AML-193 (cell line): Measurements from ENCODE around the gene DPYSL3.
"Not testable (repeated sequence)": the region's sequence is repeated elsewhere in the genome, so short reads cannot be mapped to it uniquely, and the experiment has no call there.

Experiments
- DNase-seq, 2 experiments: peaks; one replicate each; lab custom pipeline; 2025; lab: John Stamatoyannopoulos, UW

The DPYSL3 gene

DNA sequence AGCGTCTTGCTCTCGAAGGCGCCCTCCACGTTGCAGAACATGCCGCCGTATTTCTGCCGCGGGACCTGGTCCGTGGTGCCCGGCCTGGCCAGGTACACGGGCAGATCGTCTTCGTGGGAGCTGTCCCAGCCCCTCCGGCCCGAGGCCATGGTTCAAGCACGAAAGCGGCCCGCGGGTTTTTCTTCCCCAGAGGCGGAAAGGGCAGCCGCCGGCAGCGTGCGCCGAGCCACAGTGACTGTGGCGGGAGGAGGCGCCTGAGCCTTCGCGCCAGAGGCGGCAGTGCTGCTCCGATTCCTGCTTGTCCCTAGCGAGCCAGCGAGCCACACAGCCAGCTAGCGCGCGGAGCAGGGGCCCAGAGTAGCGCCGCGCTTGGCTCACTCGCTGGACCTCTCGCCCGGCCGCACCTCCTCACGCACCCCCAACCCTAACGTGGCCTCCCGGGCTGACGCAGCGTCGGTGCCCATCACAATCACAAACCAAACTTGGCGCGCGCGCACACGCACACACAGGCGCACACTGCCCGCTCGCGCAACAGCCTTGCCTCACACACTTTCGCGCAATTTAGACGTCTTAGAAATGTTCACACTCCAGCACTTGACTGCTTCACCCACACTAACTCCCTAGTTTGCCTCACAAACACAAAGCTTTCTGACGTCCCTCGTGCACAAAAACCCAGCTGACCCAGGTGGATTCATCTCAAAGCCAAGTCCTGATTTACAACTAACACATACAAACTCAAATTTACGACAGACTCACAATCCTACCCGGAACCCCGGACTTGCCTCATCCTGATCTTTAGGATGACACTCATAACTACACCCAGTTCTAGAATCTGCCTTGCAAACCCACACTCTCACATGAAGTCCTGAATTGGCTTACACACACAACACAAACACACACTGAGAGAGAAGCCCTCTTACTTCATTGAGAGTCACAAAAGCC is at the start of gene DPYSL3:
Gene DPYSL3 (minus strand): TSS at position 359 of the 942 bp plus-strand sequence. CDS start 210 bp downstream, at position 149.
- DNase-seq: no peak

DNA sequence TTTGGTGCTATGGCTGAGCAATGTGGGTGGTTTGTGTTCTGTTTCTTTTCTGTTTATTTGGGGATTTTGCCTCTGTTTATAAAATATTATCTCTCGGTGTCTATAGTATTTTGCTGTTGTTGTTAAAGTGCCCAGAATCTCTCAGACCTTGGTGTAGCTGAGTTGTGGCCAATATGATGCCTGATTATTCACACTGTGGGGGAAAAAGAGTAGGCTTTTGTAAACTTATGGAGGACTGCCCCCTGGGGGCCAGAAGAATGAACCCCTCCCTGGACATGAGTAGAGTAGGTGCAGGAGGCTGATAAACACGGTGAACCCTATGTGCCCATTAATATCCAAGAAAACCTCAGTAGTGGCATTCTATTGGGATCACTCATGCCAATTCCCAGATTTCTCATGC is 49.0 kb upstream of the DPYSL3 start:
- DNase-seq: peak in 1 of 2 experiments; percentile 7

DNA sequence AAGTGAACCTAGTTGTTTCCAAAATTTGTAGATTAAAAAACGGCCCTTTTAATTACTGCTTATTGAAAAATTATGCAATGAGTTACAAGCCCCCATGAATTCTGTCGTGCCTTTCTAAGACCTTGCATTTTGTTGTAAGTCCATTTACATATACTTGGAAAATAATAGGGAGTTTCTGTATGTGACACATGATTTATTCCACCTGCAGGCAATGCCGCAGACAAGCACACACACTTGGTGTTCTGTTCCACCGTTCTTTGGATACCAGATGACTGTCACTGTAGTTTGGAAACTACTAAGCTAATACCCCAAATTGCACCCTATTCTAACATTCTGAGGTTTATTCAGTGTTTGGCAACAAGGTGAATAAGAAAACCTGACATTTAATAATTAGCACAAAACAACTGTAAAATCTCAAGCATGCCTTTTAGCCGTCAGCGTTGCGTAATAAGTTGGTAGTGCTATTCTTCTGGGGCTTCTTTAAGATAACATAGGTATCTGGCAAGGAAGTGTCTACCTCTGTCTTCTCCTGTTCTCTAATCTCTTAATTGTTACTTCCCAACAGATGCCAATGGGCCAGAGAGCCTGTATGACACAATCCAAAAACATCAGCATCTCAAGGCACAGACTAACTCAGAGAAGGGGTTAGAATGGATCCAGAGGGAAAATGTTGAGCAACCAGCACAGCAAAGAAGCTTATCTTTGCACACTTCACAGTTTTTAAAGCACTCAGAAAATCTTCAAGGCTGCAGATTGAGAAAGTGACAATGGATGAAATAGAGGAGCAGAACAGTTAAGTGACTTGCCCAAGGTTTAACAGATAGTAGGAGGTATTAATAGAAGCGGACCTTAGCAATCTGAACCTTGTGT is 48.2 kb upstream of the DPYSL3 start:
- DNase-seq: no peak

DNA sequence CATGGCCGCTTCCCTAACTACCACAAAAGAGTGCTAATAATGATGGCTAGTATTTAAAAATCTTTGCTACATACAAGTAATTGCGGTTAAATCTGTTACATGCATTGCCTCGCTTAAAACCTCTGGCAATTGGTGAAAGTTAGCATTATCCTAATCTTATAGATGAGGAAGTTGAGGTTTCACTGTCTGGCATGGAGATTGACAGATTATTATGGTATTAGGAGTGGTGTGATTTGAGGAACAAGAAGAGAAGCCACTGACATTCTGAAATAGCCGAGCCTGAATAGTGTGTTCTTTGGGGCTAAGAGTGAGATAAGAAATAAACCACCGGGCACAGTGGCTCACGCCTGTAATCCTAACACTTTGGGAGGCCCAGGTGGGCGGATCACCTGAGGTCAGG is 45.3 kb upstream of the DPYSL3 start:
- DNase-seq: no peak

DNA sequence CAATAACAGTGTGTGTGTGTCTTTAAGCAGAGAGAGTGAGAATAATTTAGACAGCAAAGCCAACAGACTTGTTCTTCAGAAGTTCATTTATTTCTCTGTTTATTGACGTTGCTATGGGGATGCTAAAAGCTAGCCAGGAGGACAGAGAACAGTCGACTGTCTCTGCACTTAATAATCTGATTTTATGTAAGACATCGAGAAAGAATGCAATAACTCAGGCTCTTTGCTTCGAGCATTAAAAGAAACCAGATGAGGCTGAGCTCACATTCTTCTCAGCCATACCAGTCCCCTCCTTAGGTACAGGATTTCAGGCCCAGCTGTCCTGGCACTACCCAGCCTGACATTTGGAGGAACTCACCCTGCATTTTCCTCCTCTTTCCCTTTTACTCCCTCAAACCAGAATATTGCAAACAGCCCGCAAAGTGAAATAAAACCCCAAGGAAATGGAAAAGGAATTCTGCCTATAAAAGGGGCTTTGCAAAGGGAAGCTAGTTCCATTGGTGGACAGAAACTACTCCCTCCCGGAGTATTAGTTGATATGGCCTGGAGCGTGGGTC is 44.5 kb upstream of the DPYSL3 start:
- DNase-seq: no peak

DNA sequence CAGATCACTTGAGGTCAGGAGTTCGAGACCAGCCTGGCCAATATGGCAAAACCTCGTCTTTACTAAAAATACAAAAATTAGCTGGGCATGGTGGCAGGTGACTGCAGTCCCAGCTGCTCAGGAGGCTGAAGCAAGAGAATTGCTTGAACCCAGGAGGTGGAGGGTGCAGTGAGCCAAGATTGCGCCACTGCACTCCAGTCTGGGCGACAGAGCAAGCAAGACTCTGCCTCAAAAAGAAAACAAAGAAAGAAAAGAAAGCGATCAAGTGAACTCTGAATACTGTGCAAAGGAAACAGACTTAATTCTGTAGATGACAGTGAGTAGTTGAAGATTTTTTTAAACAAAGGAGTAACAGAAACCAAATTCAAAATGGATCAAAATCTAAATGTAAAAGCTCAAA is 43.9 kb upstream of the DPYSL3 start:
- DNase-seq: not testable (repeated sequence)

DNA sequence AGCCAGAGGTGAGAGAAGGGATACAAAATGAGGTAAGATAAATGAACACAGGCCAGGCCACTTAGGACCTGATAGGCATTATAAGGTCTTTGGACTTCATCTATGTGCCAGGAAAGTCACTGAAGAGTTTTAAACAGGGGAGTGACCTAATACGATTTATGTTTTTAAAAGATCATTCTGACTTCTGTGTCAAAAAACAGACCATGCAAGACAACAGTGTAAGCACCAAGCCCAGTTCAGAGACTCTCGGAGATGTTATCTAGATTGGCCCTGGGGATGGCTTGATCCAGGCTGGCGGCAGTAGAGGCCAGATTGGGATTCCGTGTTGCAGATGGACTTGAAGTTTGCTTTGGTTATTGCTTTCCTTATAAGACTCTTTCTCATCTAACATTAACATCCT is 43.0 kb upstream of the DPYSL3 start:
- no peak for DNase-seq

DNA sequence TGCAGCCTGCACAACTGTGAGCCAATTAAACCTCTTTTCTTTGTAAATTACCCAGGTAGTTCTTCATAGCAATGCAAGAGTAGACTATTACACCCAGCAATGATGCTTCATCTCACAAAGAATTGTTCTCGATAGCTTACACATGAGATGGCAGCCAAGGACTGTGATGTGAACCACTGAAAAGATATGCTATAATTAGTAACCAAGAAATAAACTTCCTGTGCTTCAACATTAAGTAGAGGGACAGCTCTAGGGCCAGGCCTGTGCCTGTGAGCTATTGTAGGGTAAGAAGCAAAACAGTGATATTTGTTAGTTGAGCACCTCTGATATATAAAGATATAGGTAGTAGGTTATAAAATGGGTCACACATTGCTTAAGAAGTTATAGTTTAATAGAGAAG is 41.8 kb upstream of the DPYSL3 start:
- DNase-seq: no peak

DNA sequence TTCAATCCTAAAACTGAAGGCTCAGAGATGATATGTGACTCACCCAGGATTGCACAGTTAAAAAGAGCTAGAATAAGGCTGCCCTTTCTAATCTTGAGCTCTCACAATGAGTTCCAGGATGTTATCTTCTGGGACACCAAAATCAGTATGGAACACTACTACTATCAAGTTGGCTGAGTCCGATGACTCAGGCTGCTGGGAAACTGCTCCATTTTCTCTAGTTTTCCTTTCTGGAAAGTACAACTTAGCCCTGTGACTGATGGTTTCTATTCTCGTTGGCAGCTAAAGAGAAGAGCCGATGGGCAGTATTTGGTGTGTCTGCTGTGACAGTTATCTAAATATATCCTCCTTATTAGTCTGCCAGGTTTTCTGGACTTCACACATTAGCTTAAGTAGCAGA is 37.9 kb upstream of the DPYSL3 start:
- no peak for DNase-seq

DNA sequence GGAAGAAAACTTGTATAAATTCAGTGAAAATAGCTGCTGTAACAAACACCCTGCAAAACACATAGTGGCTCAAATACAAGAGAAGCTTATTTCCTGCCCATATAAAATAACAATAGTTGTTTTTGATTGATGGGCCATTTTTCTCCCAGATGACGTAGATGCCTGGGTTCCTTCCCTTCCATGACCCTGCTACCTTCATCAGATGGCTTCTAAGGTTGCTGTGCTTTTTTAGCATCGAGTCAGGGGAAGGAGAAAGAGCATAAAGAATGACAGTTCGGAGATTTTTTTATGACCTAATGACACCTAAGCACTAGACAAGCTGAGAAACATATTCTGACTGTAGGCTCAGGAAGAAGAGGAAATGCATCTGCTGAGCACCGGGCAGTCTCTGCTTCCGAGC is 34.7 kb upstream of the DPYSL3 start:
- no peak for DNase-seq

DNA sequence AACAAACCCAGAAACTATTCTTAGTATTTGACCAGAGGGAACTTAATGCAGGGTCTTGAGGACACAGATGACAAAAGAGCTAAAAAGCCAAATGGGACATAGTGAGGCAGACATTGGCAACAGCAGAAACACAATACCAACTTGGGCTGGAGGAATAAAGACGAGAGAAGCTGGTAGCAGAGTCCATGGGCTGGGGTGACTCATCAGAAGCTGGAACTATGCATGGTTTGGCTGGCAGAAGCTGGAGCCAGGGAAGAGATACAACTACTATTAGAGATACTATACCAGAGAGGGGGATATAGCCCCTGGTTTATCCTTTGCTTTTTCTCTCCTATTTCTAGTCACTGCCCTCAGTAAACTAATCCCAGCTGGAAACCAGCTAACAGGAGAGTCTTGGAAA is 29.2 kb upstream of the DPYSL3 start:
- no peak for DNase-seq

DNA sequence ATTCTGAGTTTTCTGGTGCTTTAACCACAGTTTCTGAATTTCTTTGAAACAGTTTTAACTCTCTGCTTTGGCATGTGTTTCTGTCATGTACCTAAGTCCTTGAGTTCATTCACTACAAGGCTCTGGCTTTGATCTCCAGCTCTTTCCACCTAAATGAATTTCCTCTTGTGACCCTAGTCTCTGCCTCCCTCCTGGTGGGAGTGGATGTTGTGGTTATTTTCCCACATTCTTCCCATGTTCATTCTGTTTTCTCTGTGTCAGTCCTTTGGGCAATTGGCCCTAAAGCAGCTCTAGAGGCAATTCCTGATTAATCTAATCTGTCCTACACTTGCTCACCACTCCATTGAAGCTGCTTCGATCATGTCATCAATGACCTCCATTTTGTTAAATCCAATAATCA is 28.4 kb upstream of the DPYSL3 start:
- no peak for DNase-seq

DNA sequence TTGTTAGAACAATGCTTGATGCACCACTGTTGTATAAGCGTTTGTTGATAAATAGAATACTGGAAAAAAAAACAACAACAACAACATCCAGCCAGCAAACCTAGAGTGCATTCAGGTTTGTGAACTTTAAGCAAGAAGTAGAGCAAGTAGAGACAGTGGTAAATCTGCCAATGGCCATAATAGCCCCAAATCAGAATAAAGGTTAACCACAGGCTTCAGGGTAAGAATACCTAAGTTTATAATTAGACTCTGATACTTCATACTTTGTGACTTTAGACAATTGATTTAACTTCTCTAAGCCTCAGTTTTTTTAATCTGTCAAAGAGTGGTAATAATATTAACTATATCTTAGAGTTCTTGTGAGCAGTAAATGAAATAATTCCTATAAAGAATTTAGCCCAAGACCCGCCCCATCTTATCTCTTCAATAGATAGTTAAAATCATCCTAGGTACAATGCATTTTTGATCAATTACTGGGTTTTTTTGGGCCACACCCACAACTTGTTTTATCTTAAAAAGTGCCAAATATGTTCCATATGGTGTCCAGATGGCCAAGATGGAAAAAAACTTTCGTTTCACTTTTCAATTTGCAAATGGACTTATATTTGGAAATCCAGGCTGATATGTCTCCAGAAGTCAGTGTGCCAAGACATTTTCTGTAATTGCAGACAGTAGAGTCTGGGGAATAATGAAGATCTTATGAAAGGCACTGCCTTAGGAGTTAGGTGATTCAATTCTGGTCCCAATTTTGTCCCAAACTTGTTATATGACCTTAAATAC is 24.5 kb upstream of the DPYSL3 start:
- no peak for DNase-seq

DNA sequence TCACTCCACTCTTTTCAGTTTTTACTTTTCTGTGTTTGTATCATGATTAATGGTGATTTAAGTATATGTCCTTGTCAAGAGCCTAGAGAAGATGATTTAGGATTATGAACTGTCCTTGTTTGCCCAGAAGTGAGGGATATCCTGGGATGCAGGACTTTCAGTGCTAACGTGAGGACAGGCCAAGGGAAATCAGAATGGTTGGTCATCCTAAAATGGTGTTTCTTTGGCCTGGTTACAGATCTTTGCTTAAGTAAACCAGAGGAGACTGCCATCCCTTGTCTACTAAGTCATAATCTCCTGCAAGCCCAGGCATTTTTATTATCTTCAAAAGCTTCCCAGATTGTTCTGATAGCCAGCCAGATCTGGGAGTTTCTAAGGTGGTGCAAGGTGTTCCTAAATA is 22.3 kb upstream of the DPYSL3 start:
- DNase-seq: no peak

DNA sequence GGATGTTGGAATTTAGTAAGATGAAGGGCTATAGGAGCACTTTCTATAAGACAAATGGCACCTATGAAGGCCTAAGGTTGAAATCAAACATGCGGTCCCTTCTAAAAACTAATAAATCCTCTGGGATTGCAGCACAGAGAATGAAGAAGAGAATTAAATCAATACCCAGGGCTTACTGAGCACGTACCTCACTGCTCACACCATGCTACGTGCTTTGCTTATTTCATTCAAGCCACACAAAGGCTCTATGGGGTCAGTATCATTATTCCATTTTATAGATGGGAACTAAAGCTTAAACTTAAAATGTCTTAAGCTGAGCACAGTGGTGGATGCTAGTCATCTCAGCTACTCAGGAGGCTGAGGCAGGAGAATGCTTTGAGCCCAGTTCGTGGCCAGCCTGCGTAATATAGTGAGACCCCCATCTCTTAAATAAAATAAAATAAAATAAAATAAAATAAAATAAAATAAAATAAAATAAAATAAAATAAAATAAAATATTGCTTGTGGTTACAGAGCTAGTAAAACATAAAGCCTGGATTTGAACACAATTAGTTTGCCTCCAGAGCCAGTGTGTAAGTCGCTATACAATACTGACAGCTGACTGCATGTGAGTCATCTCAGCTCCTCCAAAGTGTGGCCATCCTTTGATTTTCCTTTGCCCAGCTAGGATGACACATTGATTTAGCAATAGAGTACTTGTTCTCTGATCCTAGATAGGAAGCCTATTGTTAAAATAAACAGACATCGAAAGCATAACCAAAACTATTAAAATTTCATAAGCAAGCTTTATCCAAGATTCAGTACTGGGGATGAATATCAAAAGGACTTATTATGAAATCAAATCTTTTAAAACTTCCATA is 20.9 kb upstream of the DPYSL3 start:
- DNase-seq: no peak

DNA sequence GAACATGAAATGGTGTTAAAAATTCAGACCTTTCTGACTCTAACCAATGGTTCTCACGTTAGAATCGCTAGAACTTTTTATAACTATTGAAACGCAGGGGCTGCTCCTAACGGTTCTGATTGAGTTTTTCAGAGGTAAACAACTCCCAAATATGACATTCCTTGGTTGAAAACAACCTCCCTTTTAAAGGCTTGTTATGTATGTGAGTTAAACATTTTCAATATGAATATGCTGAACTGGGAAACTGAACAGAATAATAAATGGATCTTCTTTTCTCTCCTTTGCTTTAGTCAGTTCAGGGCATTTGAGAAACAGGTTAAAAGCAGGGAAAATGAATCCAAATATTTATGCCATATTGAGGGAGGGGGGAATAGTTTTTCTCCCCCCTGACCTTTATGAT is 13.2 kb upstream of the DPYSL3 start:
- DNase-seq: no peak

DNA sequence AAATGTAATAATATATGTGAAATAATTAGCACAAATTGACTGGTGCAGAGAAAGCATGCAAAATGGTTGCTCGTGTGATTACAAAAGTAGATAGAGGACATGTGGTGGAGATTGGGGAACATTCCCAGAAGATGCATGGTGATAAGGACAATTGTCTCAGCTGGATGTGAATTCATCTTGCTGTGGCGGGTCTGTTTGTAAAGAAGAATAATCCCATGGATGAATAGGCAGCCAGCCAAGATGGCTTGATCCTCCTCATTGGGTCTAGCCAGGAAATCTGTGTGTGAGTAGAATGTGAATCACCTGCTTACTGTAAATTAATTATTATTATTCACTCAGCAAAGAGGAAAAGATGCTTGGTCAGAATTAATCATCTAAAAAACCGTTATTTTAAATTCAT is 12.6 kb upstream of the DPYSL3 start:
- DNase-seq: no peak

DNA sequence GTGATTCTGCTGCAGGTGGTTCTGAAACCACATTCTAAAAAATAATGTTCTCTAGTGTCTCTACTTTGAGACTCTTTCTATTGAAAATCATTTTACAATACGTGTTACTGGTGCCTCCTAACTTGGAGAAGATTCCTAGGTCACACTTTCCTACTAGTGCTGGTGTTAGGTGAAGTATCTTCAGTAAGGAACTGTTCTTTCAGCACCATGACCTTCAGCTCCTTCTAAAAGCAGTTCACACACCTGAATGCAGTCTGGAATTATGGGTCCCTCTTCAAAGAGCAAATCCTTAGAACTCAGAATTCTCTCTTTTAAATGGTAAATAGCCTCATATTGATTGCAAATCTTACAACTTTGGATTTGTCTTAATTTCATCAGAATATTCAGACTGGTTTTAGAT is 10.6 kb upstream of the DPYSL3 start:
- DNase-seq: no peak

DNA sequence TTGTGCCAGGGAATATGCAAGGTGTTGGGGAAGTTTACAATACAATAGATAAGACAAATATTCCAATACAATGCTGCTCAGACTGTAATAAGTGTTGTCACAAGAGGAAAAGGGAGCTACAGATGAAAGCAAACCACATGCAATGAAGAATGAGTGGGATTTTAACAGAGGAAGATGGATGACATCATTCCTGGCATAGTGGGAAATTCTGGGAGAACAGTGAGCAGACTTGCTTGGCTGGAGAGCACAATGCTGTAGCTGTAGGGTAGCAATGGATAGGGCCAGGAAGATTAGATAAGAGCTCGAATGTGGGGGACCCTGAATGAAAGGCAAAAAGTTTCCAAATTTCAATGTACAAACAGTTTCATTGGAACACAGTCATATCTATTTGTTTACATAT is 9.5 kb upstream of the DPYSL3 start:
- no peak for DNase-seq

DNA sequence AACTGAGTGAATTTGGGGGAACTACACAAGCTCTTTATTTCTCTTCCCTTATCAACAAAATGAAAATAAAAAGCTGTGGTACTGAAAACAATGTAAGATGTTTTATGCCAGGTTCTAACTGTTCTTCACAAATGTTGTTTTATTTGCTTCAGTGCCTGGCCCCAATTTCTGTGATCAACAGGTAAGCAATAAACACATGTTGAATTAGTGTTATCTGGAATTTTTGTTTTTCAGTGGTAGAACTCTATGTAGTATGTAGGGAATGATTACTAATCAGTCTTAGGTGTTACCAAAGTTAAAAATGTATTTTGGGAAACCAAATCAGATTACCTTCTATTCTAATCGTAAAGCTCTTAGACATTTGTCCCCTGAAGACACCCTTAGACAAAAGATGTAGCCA is 7.5 kb upstream of the DPYSL3 start:
- DNase-seq: no peak

DNA sequence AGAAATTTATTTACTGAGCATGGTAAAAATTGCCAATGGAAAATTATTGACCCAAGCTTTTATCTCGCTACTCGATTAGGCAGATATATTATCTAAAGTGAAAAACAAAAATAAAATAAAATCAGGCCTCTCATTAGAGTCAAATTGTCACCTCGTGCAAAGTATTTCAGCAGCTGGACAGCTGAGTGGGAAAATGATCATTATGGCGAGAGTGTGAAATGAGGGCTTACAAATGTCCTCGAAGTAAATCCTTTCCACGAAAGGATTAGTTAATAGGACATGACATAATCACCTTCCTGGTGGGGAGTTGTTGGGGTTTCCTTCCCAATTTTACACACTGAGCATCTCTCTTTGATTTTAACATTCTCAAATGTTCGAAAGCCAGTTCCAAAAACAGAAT is 5.4 kb upstream of the DPYSL3 start:
- DNase-seq: no peak
